Measurements from ENCODE around the gene ZSCAN16. TPM values are rescaled to one million over a fixed set of nuclear protein-coding genes. Genes with fewer than 3 reads are reported as not detected.
A peak's percentile ranks its signal among the peaks of the same experiment; 100 is the strongest.
"Not testable (repeated sequence)": the region's sequence is repeated elsewhere in the genome, so short reads cannot be mapped to it uniquely, and the experiment has no call there.

ZSCAN16 gene
- polyA plus RNA-seq (2013, experiment 1 of 2; ENCODE audit: insufficient read length): 1.2 TPM
- polyA plus RNA-seq (2013, experiment 2 of 2; ENCODE audit: insufficient read length): 1.3 TPM

DNA sequence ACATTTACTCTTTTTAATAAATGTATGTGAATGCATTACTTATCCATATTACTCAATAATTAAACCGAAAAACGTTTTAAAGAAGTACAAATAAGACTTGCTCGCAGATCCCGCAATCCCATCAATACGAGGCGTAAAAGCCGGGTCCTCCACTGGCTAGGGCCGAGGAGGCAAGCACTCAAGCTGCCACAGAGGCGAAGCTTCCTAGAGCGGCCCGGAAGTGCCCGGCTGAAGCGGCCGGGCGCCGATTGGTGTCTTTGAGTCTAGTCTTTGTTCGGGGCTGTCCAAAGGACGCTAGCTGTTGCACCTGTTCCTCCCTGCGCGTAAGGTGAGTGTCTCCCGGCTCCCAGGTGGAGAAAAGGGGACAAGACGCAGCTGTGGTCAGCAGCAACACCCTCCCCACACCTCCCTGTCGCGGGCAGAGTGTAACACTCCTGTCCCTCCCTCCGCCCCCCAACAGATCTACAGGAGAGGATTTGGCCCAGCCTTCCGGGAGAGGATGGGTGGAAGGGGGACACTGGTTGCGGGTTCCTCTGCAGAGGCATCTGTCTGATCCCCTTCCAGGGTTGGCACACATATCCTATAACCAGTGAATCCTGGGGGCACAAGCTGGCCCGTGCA lies at the start of gene ZSCAN16:
ZSCAN16 (plus strand) TSS at position 260 of the 621 bp plus-strand sequence. CDS start 835 bp downstream, outside the sequence.
- peak; percentile 81 for DNase-seq

DNA sequence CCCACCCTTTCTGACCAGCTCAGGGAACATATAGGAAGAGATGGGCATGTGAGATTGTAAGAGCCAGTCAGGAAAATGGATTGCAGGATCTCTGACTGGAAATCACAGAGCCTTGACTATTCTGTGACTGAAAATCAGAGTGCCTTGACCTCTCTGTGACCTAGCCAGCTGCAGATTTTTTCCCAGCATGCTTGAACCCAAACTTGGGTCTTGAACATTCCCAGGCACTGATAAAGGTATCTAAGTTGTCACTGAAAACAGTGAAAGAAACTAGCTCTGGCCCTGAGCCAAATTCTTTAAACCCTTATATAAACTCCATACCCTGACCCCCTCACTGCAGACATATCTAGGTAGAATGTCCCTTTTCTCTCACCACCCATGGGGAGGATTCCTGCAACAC lies 46.4 kb upstream of the ZSCAN16 start:
- no peak for DNase-seq

DNA sequence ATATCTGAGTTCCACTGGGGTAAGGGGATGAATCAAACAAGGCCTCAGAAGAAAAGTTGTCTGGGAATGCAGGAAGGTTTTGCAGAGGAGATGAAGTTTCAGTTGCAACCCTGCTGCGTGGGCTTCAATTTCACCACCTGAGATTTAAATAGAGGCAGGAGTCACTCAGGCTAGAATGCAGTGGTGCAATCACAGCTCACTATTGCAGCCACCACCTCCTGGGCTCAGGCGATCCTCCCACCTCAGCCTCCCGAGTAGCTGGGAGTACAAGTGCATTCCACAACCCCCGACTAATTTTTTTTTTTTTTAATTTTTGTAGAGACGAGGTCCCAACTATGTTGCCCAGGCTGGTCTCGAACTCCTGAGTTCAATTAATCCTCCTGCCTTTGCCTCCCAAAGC lies 45.6 kb upstream of the ZSCAN16 start:
- no peak for DNase-seq

DNA sequence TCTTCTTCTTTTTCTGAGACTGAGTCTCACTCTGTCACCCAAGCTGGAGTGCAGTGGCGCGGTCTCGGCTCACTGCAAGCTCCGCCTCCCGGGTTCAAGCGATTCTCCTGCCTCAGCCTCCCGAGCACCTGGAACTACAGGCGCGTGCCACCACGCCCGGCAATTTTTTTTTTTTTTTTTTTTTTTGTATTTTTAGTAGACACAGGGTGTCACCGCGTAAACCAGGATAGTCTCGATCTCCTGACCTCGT lies 44.1 kb upstream of the ZSCAN16 start, which contains the start of gene ZNF165:
ZNF165 (plus strand) TSS at position 188 of the 250 bp plus-strand sequence. CDS start 4,913 bp downstream, outside the sequence.
- not testable (repeated sequence) for DNase-seq

DNA sequence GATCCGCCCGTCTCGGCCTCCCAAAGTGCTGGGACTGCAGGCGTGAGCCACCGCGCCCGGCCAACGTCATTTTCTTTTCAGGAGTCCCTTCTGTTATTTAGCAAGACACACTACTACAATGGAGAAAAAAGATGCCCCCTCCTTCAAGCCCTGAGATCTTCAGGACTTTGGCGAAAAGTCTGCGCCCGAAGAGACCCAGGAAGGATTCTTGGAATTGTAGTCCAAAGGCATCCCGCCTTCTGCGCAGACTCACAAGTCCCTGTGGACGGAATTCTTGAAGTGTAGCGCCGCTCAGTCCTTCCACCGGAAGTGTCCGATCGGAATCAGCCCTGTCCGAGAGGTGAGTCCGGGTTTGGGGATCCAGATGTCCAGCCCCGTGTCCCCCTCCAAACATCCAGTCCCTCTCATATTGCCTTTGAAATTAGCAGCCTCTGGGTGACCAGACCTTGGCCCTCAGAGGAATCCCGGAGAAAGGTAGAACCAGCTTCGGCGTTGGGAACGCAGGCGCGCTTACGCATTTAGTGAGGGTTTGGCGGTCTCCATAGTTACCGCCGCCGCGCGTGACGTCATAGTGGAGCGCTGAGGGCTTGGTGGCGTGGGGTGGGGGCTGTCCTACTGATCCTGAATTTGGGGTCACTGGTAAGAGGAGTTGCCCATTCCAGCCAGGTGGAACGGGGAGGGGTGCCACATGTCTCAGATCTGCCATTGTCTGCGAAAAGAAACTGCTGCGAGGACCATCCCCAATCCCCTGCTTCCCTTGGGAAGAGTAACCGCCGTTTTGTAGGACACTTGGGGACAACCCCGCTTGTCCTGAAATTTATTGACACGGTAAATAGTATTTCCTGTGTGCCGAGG lies 43.6 kb upstream of the ZSCAN16 start:
- DNase-seq: peak; percentile 97

DNA sequence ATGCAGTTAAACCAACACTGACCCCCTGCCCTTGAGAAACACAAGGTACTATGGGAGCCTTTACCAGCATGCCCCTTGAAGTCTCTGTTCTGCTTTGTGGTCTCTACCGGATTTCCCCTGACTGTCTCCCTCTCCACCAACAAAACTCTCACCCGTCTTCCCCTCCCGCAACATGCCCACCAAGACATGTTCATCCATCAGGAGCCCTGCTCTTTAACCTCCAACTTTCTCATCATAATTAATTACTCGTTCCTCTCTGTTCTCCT lies 43.0 kb upstream of the ZSCAN16 start:
- DNase-seq: no peak

DNA sequence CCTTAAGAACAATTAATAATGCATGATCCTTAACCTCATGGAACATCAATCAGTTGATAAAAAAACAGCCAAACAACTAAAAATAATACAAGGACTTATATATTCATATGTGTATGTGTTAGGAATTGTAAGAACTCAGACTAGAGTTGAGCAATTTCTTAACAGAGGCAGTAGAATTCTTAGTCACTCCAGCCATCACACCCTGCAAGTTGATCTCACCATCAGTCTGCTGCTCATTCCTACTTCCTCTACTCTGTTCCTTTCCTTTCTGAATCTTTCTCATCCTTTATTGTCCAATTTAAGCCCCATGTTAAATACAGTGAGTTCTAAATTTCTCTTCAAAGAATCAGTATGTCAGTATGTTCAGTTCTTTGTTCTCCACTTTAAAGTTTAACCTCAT lies 41.5 kb upstream of the ZSCAN16 start:
- no peak for DNase-seq

DNA sequence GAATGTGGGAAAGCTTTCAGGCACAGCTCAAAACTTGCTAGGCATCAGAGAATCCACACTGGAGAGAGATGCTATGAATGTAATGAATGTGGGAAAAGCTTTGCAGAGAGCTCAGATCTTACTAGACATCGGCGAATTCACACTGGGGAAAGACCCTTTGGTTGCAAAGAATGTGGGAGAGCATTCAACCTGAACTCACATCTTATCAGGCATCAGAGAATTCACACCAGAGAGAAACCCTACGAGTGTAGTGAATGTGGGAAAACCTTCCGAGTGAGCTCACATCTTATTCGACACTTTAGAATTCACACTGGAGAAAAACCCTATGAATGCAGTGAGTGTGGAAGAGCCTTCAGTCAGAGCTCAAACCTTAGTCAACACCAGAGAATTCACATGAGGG lies 35.4 kb upstream of the ZSCAN16 start:
- no peak for DNase-seq

DNA sequence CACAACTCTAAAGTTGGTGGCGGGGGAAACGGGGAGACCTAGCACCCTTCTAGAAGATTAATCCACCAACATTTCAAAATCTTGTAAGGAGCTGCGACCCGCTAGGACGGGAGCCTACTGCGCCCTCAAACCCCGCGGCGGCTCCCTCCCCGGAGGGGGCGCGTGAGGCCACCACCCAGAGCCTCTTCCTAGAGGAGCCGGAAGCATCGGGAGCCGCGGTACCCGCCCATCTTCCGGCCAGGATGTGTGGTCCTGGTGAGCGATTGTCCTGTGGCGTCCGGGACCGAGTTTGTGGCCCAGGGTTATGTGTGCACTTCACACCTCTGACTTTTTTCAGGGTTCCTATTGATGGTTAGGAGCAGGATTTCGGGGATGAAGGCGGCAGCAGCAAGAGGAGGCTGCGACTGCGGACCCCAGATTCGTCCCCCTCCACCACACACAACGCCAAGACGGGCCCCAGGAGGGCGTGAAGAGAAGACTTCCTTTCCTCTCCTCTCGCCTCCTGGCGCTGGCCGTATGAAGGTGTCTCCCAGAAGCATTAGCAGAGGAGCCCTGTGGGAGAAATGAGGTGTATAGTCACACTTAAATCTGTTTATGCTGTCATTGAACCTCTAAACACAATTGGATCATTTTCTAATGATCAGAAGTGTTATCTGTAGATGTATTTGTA lies 33.4 kb upstream of the ZSCAN16 start:
- DNase-seq: peak; percentile 9

DNA sequence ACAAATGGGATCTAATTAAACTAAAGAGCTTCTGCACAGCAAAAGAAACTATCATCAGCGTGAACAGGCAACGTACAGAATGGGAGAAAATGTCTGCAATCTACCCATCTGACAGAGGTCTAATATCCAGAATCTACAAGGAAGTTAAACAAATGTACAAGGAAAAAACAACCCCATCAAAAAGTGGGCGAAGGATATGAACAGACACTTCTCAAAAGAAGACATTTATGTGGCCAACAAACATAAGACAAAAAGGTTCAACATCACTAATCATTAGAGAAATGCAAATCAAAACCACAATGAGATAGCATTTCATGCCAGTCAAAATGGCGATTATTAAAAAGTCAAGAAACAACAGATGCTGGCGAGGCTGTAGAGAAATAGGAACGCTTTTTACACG lies 22.2 kb upstream of the ZSCAN16 start:
- not testable (repeated sequence) for DNase-seq

DNA sequence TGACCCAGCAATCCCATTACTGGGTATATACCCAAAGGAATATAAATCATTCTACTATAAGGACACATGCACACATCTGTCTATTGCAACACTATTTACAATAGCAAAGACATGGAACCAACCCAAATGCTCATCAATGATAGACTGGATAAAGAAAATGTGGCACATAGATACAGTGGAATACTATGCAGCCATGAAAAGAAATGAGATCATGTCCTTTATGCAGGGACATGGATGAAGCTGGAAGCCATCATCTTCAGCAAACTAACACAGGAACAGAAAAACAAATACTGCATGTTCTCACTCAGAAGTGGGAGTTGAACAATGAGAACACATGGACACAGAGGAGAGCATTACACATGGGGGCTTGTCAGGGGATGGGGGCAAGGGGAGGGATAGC lies 21.7 kb upstream of the ZSCAN16 start:
- DNase-seq: not testable (repeated sequence)

DNA sequence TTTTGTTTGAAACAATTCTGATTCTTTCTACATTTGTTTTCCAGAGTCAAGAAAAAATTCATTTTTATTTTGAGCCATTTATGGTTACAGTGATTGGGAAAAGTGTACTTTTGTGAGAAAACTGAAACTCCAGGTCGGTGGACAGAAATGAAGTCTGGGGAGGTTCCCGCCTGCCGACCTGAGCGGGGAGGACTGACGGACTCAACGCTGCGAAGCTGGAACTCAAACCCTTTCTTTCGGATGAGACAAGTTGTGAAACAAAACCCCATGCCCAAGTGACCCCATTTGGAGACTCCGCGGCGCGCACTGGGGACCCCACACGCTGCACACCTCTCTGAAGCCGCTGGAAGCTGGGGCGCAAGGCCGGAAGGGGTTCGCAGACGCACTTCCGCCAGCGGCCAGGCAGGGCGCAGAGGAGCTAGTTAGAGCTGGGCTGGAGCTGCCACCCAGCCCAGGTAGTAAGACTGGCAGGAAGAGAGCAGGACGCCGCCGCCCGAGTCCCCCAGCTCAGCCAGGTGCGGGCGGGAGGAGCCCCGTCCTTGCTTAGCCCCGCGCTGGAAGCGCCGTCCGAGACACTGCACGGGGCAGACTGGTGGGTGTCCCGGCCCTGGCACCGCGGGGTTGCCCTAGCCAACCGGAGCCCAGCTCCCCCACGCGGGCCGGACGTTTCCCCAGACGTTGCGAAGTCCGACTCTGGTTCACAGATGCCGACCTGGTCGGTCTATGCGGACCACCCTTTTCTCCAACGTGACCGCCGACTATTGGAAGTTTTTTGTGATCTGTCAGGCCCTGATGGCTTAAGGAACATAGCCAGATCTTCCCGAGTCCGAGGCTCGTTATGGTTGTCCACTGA lies 19.8 kb upstream of the ZSCAN16 start:
- peak; percentile 76 for DNase-seq

DNA sequence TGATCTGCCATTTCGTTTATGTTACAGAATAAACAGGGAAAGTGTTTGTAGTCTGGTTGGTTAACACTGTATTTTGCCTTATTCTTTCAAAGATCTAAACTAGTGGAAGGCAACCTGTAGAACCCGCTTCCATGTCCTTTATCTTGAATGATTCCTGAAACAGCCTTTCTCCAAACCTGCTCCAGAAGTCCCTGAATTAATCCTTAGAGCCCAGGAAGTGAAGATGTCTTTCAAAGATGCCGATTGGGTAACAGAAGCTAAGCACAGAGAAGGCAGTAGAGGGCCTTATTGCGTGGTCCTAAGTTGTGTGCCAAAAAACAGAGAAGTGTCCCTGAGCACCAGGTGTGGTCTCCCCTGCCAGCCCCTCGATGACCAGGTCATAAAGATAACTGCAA lies 19.2 kb upstream of the ZSCAN16 start:
- DNase-seq: no peak

DNA sequence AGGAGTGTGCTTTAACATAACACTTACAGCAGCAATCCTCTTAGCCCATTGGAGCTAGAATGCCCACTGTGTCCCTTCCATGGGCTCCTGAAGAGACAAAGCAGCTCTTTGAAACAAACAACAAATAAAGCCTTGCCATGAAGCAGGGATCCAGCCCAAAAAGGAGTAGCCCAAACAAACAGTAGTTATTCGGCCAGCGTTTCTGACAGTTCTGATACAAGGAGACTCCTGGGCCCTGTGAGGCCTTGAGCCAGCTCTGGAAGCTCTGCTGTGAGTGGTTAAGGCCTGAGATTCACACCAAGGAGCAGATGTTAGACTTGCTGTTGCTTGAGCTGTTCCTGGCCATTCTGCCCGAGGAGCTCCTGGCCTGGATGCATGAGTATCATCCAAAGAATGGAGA lies 16.9 kb upstream of the ZSCAN16 start:
- no peak for DNase-seq

DNA sequence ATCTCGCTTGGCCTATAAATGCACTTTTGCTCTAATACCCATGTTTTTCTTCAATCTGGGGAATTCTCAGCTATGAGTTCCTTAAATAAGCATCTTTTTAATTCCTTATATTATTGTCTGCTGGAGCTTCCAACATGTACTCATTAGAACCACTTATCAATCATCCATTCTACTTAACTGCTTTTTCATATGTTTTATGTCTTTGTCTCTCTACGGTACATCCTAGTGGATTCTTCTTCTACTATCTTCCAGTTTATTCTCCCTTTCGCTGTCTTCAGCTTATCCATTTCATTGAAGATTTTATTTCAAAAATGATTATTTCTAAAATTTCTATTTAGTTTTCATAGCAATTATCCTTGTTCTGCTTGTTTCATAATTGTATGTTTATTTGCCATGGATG lies 12.4 kb upstream of the ZSCAN16 start:
- no peak for DNase-seq

DNA sequence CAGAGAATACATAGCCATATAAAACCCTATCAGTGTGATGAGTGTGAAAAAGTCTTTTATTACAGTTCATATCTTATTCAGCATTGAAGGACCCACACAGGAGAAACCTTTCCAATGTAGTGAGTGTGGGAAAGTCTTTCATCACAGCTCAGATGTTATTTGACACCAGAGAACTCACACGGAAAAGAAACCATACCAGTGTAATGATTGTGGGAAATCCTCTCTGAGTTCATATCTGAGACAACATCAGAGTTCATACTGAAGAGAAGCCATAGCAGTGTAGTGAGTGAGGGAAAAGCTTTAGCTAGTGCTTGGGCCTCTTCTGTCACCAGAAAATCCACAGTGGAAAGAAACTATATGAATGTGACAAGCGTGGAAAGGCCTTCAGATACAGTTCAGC lies 8.6 kb upstream of the ZSCAN16 start:
- no peak for DNase-seq

DNA sequence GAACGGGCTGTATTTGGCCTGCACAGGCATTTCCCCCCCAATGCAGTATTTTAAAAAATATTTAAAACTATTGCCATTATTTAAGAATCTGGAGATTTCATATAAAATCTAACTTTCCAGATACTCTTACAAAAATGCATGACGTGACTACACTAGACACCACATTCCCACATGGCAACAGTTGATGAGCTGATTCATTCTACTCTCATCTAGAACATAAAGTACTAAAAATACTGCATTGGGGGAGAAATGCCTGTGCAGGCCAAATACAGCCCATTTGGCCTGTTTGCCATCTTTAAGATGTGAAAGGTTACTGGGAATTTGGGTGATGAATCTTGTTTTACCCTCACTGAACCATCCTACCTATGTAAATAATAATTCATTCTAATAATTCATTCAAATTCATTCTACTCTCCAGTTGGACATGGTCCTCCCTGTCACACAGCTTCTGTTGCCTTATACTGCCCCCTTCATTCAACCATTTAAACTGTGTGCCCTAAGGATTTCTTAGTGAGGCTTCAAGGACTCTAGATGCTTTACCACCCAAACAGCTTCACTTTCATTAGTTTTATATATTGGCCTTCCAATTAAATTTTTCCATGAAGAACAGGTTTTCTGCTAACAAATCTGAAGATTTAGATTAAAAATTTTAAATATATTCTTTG lies 6.9 kb upstream of the ZSCAN16 start:
- no peak for DNase-seq

DNA sequence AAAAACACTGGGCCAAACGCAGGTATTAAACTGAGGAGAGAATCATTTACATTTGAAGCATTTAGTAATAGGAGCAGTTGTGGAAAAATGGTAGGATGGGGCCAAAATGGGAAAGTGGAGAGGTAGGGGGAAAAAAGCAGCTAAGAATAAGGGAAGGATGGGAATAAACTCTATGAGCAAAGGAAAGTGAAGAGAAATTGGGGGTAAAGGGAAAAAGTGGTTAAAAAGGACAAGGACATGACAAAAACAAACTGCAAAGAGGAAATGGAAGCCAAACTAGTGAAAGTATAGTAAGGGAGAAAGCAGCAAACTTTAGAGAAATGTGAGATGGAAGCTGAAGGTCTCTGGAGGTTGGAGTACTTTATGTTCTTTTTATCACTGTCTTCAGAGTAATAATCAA lies 6.2 kb upstream of the ZSCAN16 start:
- DNase-seq: no peak

DNA sequence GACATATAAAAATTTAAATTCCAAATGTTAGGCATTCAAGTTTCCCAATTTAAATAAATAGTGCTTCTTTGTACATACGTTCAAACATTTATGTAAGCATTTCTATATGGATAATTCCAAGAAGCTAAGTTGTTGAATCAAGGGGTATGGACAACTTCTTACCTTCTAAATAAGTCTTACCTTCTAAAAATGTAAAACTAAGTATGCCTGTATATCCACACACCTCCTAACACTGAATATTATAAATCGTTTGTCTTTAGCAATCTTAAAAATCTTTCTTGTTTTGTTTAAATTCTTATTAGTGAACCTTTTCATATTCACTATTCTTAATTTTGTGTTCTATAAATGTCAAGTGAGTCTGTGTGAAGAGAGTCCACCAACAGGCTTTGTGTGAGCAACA lies 2.5 kb upstream of the ZSCAN16 start:
- no peak for DNase-seq

DNA sequence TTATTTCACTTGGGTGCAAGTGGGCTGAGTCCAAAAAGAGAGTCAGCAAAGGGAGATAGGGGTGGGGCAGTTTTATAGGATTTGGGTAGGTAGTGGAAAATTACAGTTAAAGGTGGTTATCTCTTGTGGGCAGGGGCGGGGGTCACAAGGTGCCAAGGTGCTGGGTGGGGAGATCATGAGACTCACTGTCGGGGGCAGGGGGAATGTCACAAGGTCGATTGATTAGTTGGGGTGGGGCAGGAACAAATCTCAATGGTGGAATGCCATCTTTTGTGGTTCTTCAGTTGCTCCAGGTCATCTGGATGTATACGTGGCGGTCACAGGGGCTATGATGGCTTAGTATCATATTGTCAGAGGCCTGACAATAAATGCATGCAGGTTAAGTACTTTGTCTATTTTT lies 2.1 kb upstream of the ZSCAN16 start:
- DNase-seq: not testable (repeated sequence)

DNA sequence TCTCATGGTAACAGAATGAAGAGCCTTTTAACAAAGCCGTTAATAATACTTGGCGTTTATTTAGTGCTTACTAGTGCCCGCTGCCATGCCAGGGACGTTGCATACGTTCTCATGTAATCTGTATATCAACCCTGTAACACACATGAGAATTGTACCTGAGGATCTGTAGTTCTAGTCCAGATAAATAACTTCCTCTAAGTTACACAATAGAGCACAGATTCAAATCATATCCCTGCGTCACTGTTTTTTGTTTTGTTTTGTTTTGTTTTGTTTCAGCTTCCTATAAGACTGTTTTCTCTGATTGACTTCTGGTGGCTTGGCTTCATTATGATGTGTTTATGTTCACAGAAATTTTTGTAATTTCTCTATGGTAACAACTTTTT lies 553 bp downstream of the ZSCAN16 start:
- no peak for DNase-seq

DNA sequence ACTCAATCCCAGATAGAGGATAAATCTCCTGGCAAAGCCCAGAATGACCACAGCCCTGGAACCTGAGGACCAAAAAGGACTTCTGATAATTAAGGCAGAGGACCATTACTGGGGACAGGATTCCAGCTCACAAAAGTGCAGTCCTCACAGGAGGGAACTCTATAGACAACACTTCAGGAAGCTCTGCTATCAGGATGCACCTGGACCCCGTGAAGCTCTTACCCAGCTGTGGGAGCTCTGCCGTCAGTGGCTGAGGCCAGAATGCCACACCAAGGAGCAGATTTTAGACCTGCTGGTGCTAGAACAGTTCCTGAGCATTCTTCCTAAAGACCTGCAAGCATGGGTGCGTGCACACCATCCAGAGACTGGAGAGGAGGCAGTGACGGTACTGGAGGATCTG lies 992 bp downstream of the ZSCAN16 start:
- no peak for DNase-seq
